GM12891 (cell line): ENCODE data around the gene SRGAP2. TPM values are rescaled to one million over a fixed set of nuclear protein-coding genes. Genes with fewer than 3 reads are reported as not detected.
A peak's percentile ranks its signal among the peaks of the same experiment; 100 is the strongest.
"Not testable (repeated sequence)": the region's sequence is repeated elsewhere in the genome, so short reads cannot be mapped to it uniquely, and the experiment has no call there.

Experiments used
- DNase-seq: peaks from one replicate; pipeline ENCODE4 v3.0.0; 2011; ENCODE audit warnings: low spot score; ENCODE audit not compliant: insufficient read length
- FAIRE-seq: peaks from 2 replicates; lab custom pipeline; 2011; peaks lifted over from hg19 to GRCh38; lab: Jason Lieb, UNC
- polyA plus RNA-seq: library from polyadenylated mRNA; unstranded; fragments of >200 nt; gene quantifications from one replicate; pipeline ENCODE4 v1.2.1, GENCODE V29; 2012; ENCODE audit warnings: low read depth, missing spikeins, inconsistent platforms; ENCODE audit not compliant: missing spikeins

The SRGAP2 gene
- polyA plus RNA-seq: 3.4 TPM

GRCh38 chr1:206203364-206204158 lies at the start of gene SRGAP2:
Gene SRGAP2, plus strand, starts transcription at chr1:206203541. Its CDS starts 2,430 bp downstream, at chr1:206205971.
- FAIRE-seq: not testable (repeated sequence)

DNA sequence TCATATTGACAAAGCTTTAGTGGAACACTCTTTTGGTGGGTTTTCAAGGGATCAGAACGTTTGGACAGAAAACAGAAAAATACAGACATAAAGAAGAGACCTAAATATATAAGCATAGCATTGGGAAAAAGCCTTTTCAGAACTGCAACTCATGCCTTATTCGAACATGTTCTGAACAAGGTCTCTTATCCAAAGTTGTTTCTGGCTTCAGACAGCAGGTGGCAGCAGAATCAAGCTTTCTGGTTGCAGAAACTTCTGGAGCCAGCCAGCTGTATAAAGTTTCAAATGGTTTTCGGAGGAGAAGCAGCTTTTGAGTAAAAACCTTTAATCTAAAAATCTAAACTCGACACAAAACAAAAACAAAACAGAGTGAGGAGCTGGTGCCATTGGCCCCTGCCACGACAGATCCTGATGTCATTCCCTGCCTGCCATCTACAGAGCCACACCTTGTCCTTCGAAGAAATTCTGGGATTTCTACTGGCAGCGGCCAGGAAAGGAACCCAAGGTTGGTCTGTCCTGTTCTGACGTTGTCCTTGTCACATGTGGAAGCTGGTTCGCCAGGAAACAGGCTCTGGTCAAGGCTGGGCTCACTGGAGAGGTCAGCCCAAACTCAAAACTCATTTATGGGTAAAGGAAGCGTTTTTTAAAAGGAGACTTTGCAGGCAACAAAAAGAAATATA lies 35.9 kb upstream of the SRGAP2 start:
- DNase-seq, FAIRE-seq: not testable (repeated sequence)

More at GRCh38 chr1:206203364-206204158, at the start of gene SRGAP2:
- DNase-seq: not testable (repeated sequence)

- not testable (repeated sequence) for DNase-seq, FAIRE-seq
These were observed 33.5 kb upstream of the SRGAP2 start for GRCh38 chr1:206169794-206170193.

DNA sequence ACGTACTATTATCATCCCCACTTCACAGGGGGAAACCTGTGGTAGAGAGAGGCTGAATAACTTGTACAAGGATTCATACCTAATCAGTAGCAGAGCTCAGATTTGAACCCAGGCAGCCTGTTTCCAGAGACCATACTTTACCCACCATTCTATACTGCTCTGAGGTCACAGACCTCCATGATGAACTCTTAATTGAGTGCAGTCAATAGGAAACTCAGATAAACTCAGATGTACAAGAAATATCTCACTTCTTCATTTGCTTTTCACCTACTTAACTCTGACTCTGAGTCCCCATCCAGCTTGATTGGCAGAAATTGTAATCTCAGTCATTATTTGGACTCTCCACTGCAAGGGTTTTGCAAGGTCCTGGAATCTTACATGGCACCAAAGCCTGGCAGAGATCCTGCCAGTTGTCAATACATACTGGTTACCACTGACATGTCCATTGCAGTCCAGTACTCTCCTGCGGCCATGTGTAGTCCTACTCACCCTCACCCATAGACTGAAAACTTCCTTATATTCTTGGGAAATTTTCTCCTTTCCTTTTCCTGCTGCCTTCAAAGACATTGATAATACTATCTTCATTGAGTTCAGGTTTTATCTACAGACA lies 30.1 kb upstream of the SRGAP2 start:
- DNase-seq, FAIRE-seq: not testable (repeated sequence)

DNA sequence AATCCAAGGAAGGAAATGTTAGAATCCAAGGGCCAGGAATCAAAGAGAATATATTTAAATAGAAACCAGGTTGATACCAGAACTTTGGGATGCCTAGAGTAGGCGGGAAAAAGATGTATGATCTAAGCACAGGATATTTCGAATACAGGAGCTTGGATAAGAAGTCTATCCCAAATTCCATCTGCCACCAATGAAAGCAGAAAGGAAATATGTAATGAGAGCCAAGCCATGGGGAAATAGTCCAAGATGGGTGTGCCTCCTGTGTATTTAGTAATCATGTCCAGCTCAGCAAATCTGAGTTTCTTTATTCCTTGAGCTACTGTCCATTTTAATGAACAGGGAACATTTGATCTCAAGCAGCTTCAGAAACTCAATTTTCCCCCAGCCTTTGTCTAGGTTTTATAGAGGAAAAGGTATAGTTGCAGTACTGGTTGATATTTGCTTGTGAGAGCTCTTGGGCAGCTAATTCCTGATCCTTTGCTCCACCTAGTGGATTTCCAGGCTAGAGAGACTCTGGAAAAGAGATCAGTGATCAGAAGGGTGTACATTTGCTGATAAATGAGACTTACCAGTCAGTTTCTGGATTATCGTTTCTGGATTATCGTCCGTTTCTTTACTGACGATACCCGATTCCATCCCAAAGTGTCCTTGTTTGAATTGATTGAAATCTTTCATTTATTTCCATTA lies 29.0 kb upstream of the SRGAP2 start:
- not testable (repeated sequence) for FAIRE-seq, DNase-seq

DNA sequence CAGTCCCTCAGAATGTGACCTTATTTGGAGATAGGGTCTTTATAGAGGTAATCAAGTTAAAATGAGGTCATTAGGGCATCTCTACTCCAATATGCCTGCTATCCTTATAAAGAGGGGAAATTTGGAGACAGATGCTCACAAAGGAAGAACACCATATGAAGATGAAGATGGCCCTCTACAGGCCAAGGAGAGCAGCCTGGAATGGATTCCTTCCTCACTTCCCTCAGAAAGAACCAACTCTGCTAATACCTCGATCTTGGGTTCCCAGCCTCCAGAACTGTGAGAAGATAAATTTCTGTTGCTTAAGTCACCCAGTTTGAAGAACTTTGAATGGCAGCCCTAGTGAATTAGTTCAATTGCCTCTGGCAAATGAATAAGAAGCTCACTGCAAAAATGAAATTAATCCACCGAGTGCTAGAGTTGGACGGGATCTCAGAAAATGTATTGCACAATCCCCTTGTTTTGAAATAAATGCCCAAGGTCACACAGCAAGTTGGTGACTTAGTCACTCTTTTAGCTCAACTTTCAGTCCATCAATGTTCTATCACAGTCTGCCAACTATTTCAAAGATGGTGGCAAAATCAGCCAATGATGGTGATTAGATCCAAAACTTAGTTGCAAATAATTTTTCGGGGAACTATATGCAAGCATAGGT lies 27.8 kb upstream of the SRGAP2 start:
- not testable (repeated sequence) for DNase-seq, FAIRE-seq

DNA sequence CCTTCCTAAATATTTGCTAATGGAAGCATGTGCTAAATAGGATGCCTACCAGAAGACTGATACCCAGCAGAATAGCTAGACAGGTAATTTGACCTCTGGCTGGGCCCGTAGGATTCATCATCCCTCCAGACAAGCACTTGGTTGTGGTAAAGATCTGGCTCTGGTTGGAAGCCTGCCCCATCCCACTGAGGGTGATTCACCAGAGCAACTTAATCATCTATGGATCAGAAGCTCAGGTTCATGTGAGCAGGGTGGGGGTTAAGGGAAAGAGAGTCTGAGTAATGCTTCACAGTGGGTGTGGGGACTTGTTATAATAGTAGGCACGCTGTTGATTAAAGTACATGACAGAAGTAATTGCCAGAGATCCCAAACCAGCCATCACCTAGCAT lies 27.2 kb upstream of the SRGAP2 start:
- FAIRE-seq, DNase-seq: not testable (repeated sequence)

DNA sequence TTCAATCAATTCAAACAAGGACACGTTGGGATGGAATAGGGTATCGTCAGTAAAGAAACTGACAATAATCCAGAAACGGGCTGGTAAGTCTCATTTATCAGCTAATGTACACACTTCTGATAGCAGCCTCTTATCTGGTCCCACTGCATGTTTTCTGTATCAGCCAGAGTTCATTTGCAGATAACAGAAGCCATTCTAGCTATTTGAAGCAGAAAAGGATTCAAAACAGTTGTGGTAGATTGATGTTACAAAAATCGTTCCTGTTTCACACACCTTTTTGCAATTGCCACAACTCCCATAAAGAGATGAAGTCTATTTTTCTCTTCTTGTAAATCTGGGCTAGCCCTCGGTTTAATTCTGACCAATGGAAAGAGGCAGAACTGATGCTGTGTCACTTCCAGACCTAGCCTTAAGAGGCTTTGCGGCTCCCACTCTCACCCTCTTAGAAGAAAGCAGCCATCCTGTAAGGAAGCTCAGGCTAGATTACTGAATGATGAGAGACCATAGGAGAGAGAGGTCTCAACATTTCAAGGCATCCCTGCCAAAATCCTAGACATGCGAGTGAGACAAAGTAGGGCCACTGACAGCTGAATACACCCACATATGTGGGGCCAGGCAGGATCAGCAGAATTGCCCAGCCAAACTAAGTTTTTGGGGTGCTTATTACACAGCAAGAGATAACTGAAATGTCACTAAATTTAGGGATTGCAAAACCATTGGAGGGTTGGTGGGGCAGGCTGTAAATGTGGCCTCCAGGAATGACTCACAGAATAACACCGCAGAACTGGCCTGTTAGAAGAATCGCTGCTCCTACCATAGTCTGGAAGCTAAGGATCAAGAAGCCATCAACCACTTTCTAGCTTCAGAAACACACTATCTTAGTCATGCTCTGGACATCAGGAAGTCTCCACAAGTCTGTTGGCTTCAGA lies 25.0 kb upstream of the SRGAP2 start:
- not testable (repeated sequence) for DNase-seq, FAIRE-seq

DNA sequence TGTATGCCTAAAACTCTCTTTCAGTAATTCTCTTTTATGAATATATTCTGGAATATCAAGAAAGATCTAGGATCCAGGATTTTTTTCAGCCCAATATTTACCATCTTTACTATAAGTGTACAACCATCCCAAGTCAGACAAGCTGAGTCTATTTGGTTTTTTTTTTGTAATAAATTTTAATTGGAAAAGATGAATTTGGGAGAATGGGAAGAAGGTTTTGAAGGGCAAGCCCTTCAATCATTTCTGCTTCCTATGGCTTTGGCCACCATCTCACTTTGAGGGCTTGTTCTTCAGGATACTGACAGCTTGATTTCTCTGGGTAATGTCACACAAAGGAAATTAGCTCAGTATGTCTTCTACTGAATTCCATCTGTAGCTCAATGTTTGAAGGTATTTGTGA lies 23.7 kb upstream of the SRGAP2 start:
- not testable (repeated sequence) for DNase-seq, FAIRE-seq

DNA sequence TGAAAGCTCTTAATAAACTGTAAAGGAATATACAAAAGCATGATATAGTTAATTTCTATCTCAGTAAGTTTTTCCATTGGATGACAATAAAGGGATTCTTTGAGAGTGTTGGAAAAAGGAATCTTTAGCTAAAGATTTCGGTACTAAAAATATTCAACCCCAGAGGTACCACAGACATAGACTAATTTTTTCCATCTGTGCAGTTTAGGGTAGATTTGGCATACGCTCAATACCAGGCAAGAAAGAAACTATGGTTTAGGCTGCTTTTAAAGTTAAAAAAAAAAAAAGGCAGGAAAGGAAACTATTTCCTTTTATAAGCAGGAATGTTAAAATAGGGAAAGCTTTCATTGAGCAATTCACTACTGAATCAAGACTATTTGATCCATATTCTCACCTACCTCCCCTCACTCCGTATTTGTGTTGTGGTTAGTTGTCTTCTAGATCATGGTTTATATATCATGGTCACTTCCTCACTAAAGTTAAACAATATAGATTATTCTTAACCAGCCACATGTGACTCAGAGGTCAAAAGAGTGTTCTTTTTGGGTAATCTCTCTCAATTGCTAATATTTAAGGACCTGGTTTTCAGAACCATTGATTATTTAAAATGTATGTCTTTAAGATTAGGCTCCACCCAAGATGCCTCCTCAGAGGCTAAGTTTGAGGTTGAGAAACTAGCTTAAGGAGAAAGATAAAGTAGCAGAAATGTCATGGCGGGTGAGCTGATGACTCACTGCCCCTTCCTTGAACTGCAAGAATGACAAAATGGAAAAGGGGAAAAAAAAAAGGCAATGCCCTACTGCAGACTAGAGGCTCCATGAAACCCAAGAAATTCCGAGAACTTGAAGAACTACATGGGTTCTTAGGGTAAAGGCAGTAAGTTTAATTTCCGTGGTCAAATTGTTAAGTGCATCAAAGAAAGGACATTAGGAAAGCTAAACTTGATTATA lies 20.7 kb upstream of the SRGAP2 start:
- not testable (repeated sequence) for DNase-seq, FAIRE-seq

DNA sequence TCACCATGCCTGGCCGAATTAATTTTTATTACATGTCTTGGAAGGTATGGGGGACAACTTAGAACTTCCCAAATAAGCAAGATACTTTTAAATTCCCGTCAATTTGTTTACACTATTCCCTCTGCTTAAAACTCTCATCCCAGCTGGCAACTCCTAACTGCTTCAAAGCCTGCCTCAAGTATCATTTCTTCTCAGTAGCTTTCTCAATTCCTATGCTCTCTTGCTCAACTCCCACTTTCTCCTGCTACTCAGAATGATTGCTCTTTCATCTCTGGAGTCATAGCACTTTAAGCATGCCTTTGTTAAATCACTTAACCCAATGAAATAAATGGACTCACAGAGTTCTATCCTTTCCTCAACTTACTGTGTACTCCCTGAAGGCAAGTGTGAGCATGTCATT lies 19.6 kb upstream of the SRGAP2 start:
- FAIRE-seq, DNase-seq: not testable (repeated sequence)

- DNase-seq, FAIRE-seq: not testable (repeated sequence)
These were observed 17.6 kb upstream of the SRGAP2 start for GRCh38 chr1:206185778-206186177.

- DNase-seq, FAIRE-seq: not testable (repeated sequence)
These were observed 16.5 kb upstream of the SRGAP2 start for GRCh38 chr1:206186826-206187225.

GRCh38 chr1:206195182-206195581 lies 8.2 kb upstream of the SRGAP2 start:
- FAIRE-seq, DNase-seq: not testable (repeated sequence)

- FAIRE-seq, DNase-seq: not testable (repeated sequence)
These were observed 6.5 kb upstream of the SRGAP2 start for GRCh38 chr1:206196748-206197424.

- not testable (repeated sequence) for FAIRE-seq
- DNase-seq: peak; percentile 43
These were observed 465 bp upstream of the SRGAP2 start, which contains the start of gene FAM72A for GRCh38 chr1:206202789-206203363. Gene FAM72A, minus strand, starts transcription at chr1:206202839. Its CDS starts 814 bp downstream, at chr1:206202025.
